HG03469 (cell line): ENCODE measurements around the gene MB.

Experiments used
- ATAC-seq: cut with Tn5 transposase; IDR thresholded peaks from one replicate; pipeline ENCODE4 v1.9.1; 2021; ENCODE audit warnings: mild to moderate bottlenecking, moderate library complexity, moderate number of reproducible peaks; ENCODE audit not compliant: unreplicated experiment

MB gene

GRCh38 chr22:35618427-35619223 is 1.5 kb upstream of the MB start:
- no peak for ATAC-seq

- ATAC-seq = no peak
Measured at GRCh38 chr22:35616043-35616442, 1.1 kb downstream of the MB start.

GRCh38 chr22:35615156-35615555 is 2.0 kb downstream of the MB start:
- no peak for ATAC-seq

- ATAC-seq = no peak
Measured at GRCh38 chr22:35614404-35614803, 2.7 kb downstream of the MB start.

- no peak for ATAC-seq
Measured at GRCh38 chr22:35612903-35613302, 4.2 kb downstream of the MB start.

- no peak for ATAC-seq
Measured at GRCh38 chr22:35611891-35612576, 5.1 kb downstream of the MB start.

GRCh38 chr22:35611200-35611890 is 5.8 kb downstream of the MB start:
- no peak for ATAC-seq

GRCh38 chr22:35610741-35611140 is 6.4 kb downstream of the MB start:
- ATAC-seq = no peak

GRCh38 chr22:35609761-35610160 is 7.4 kb downstream of the MB start:
- no peak for ATAC-seq

- ATAC-seq = no peak
Measured at GRCh38 chr22:35609261-35609660, 7.9 kb downstream of the MB start.

- ATAC-seq = no peak
Measured at GRCh38 chr22:35608088-35608487, 9.0 kb downstream of the MB start.

- ATAC-seq = no peak
Measured at GRCh38 chr22:35606916-35607315, 10.2 kb downstream of the MB start.

- no peak for ATAC-seq
Measured at GRCh38 chr22:35605851-35606481, 11.2 kb downstream of the MB start.

- no peak for ATAC-seq
Measured at GRCh38 chr22:35605369-35605680, 11.8 kb downstream of the MB start.

GRCh38 chr22:35604621-35605368 is 12.3 kb downstream of the MB start:
- no peak for ATAC-seq

- ATAC-seq = no peak
Measured at GRCh38 chr22:35601743-35602615, 15.2 kb downstream of the MB start.

GRCh38 chr22:35601013-35601580 is 16.0 kb downstream of the MB start:
- no peak for ATAC-seq

- ATAC-seq = no peak
Measured at GRCh38 chr22:35600476-35600875, 16.7 kb downstream of the MB start.

GRCh38 chr22:35599364-35599763 is 17.8 kb downstream of the MB start:
- no peak for ATAC-seq

GRCh38 chr22:35598396-35598710 is 18.8 kb downstream of the MB start:
- no peak for ATAC-seq
